Measurements from ENCODE around the gene ESPL1.

GRCh38 chr12:53267306-53267998, 647 bp upstream of the ESPL1 start:
- TF ChIP-seq TAF1 (IDR thresholded peaks at IDR 0.05; ENCODE audit: borderline replicate concordance, insufficient read depth, low read length): no peak
- TF ChIP-seq SIN3A (IDR thresholded peaks at IDR 0.05; ENCODE audit: borderline replicate concordance, insufficient read depth, low read length): no peak
- no peak for TF ChIP-seq POLR2AphosphoS5 (IDR thresholded peaks at IDR 0.05; ENCODE audit: low read depth, low read length)
